Liver (tissue), 9 donors: ENCODE data around the gene VTCN1. TPM values are rescaled to one million over a fixed set of nuclear protein-coding genes. Genes with fewer than 3 reads are reported as not detected.

Experiments
- DNase-seq: peaks from one replicate; pipeline ENCODE4 v3.0.0-alpha.2; 2017; ENCODE audit warnings: low spot score
- H3K27ac ChIP-seq, 2 donors: one replicate each; pipeline ENCODE4 v1.7.0; 2013; ENCODE audit warnings: inconsistent platforms in 2 of 2, low read length in 2 of 2, control low read depth in 1 of 2, low read depth in 1 of 2, mild to moderate bottlenecking in 1 of 2
- H3K27me3 ChIP-seq, 4 donors: one replicate each; pipeline versions ENCODE4 v1.6.1 to v1.7.0; 2013; ENCODE audit warnings: low read length in 3 of 4, inconsistent platforms in 1 of 4, mild to moderate bottlenecking in 1 of 4, moderate library complexity in 1 of 4; ENCODE audit not compliant: control insufficient read depth in 4 of 4, insufficient read depth in 4 of 4
- H3K36me3 ChIP-seq, 4 donors: one replicate each; pipeline versions ENCODE4 v1.6.1 to v1.7.0; 2013; ENCODE audit warnings: low read length in 3 of 4, mild to moderate bottlenecking in 3 of 4, low read depth in 1 of 4, moderate library complexity in 1 of 4; ENCODE audit not compliant: control insufficient read depth in 4 of 4, insufficient read depth in 3 of 4
- H3K4me1 ChIP-seq, 4 donors: one replicate each; pipeline versions ENCODE4 v1.6.1 to v1.7.0; 2013; ENCODE audit warnings: low read length in 3 of 4, mild to moderate bottlenecking in 3 of 4, moderate library complexity in 1 of 4; ENCODE audit not compliant: control insufficient read depth in 4 of 4, insufficient read depth in 4 of 4
- H3K4me3 ChIP-seq, 3 donors: one replicate each; pipeline versions ENCODE4 v1.6.1 to v1.7.0; 2013; ENCODE audit warnings: low read length in 3 of 3, control low read depth in 1 of 3, low read depth in 1 of 3, mild to moderate bottlenecking in 1 of 3
- H3K9ac ChIP-seq, 2 donors: one replicate each; pipeline ENCODE4 v1.7.0; 2013; ENCODE audit warnings: low read length in 2 of 2, mild to moderate bottlenecking in 2 of 2, moderate library complexity in 2 of 2, control low read depth in 1 of 2, low read depth in 1 of 2
- H3K9me3 ChIP-seq, 4 donors: one replicate each; pipeline versions ENCODE4 v1.6.1 to v1.7.0; 2013; ENCODE audit warnings: low read length in 3 of 4; ENCODE audit not compliant: control insufficient read depth in 4 of 4
- CTCF ChIP-seq: fragments of 150-350 bp; IDR thresholded peaks from 2 replicates; pipeline ENCODE4 v1.5.1; 2017; ENCODE audit warnings: improper control_type of control experiment, low read depth, low read length; ENCODE audit not compliant: missing input control
- EGR1 ChIP-seq, 2 donors: IDR thresholded peaks; 2 replicates each; pipeline ENCODE4 v1.6.1; 2016 to 2018; ENCODE audit warnings: antibody characterized with exemption in 2 of 2, low read depth in 2 of 2
- FOXA1 ChIP-seq: IDR thresholded peaks from 2 replicates; pipeline ENCODE4 v1.6.1; 2016; ENCODE audit warnings: antibody characterized with exemption
- FOXA2 ChIP-seq: IDR thresholded peaks from 2 replicates; pipeline ENCODE4 v1.6.1; 2016; ENCODE audit warnings: antibody characterized with exemption
- GABPA ChIP-seq, 2 donors: IDR thresholded peaks in 1 of 2; conservative IDR thresholded peaks in 1 of 2; 2 replicates each; pipeline ENCODE4 v1.6.1; 2016; ENCODE audit warnings: antibody characterized with exemption in 2 of 2, mild to moderate bottlenecking in 1 of 2, moderate library complexity in 1 of 2
- HNF4A ChIP-seq, 2 donors: conservative IDR thresholded peaks; 2 replicates each; pipeline ENCODE4 v1.6.1; 2016; ENCODE audit warnings: antibody characterized with exemption in 2 of 2, mild to moderate bottlenecking in 2 of 2
- HNF4G ChIP-seq: IDR thresholded peaks from 2 replicates; pipeline ENCODE4 v1.6.1; 2016; ENCODE audit warnings: antibody characterized with exemption
- JUND ChIP-seq, 2 donors: IDR thresholded peaks; 2 replicates each; pipeline ENCODE4 v1.6.1; 2016; ENCODE audit warnings: antibody characterized with exemption in 2 of 2
- NR2F2 ChIP-seq: IDR thresholded peaks from 2 replicates; pipeline ENCODE4 v1.6.1; 2016; ENCODE audit warnings: antibody characterized with exemption
- RAD21 ChIP-seq, 2 donors: IDR thresholded peaks; 2 replicates each; pipeline ENCODE4 v1.6.1; 2016; ENCODE audit warnings: antibody characterized with exemption in 2 of 2, mild to moderate bottlenecking in 2 of 2
- REST ChIP-seq: IDR thresholded peaks from 2 replicates; pipeline ENCODE4 v1.6.1; 2016; ENCODE audit warnings: antibody characterized with exemption, mild to moderate bottlenecking
- RXRA ChIP-seq, 2 donors: IDR thresholded peaks; 2 replicates each; pipeline ENCODE4 v1.6.1; 2017 to 2018; ENCODE audit warnings: antibody characterized with exemption in 2 of 2, mild to moderate bottlenecking in 1 of 2
- SP1 ChIP-seq: IDR thresholded peaks from 2 replicates; pipeline ENCODE4 v1.6.1; 2018; ENCODE audit warnings: antibody characterized with exemption, mild to moderate bottlenecking
- TAF1 ChIP-seq: conservative IDR thresholded peaks from 2 replicates; pipeline ENCODE4 v1.6.1; 2016; ENCODE audit warnings: antibody characterized with exemption, mild to moderate bottlenecking
- YY1 ChIP-seq: IDR thresholded peaks from 2 replicates; pipeline ENCODE4 v1.6.1; 2016; ENCODE audit warnings: antibody characterized with exemption, mild to moderate bottlenecking
- ZBTB33 ChIP-seq: IDR thresholded peaks from 2 replicates; pipeline ENCODE4 v1.6.1; 2016; ENCODE audit warnings: antibody characterized with exemption
- WGBS: extraction: QIAGEN DNeasy Blood & Tissue Kit; methylation state at CpG from one replicate; pipeline ENCODE4 v1.1.7; 2013; 5-methylcytosine and 5-hydroxymethylcytosine counted together
- polyA plus RNA-seq, 2 donors: library from polyadenylated mRNA; stranded (reverse) in 1 of 2; unstranded in 1 of 2; fragments of 200-250 nt in 1 of 2; fragments of >200 nt in 1 of 2; fragmentation: Nextera tagmentation in 1 of 2; extraction: Ambion mirVana in 1 of 2; gene quantifications; one replicate each; pipeline versions ENCODE4 v1.2.1 to v1.2.3, GENCODE V29; 2013 to 2015
- total RNA-seq, 2 donors: library from RNA; depleted of rRNA; stranded (reverse); fragments of >200 nt; gene quantifications; one replicate each; pipeline ENCODE4 v1.2.3, GENCODE V29; 2014
- TF ChIP-seq, protein P1 (sequence below): IDR thresholded peaks from 2 replicates; pipeline ENCODE4 v1.6.1; 2016; ENCODE audit warnings: antibody characterized with exemption
- donor health status: healthy.
- donor health status: healthy.
- donor health status: healthy.
- donor health status: healthy.
- donor health status: healthy.

VTCN1 gene
- total and polyA plus RNA-seq, 4 donors = 0.28 to 1.0 (median 0.45) TPM

DNA sequence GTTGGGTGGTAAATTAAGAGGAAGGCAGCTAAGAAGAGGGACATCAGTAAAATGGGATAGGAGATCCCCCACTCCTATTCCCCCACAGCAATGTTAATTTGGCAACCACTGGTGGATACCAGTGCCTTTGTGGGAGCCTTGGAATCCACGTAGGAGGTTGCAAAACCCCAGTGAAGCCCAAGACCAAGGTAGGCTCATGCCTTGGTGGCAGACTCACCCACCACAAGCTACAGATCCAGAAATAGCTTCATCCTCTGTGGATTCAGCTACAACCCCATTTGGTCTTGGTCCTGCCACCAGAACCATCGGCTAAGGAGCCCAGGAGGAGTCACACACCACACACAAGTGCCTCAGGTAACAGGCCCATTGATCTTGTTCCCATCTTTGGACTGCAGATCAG, 21.0 kb downstream of the VTCN1 start:
- no peak for DNase-seq
- TF ChIP-seq RXRA (IDR thresholded peaks at IDR 0.05) (no peak), NR2F2 (no peak), ZBTB33 (no peak), RAD21 (IDR thresholded peaks at IDR 0.05) (no peak), YY1 (no peak), CTCF (no peak), HNF4G (no peak), FOXA2 (no peak), EGR1 (IDR thresholded peaks at IDR 0.05; ENCODE audit: low read depth in 2 of 2) (no peak), HNF4A (conservative IDR thresholded peaks at IDR 0.05) (no peak), JUND (IDR thresholded peaks at IDR 0.05) (no peak), SP1 (no peak), FOXA1 (no peak), GABPA (IDR thresholded peaks at IDR 0.05 in 1 of 2, conservative IDR thresholded peaks at IDR 0.05 in 1 of 2) (no peak)
- TF ChIP-seq, protein P1, sequence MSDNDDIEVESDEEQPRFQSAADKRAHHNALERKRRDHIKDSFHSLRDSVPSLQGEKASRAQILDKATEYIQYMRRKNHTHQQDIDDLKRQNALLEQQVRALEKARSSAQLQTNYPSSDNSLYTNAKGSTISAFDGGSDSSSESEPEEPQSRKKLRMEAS = no peak
- 90% methylated on average over 2 of the region's 2 CpGs for WGBS

GRCh38 chr1:117188816-117189437, 21.8 kb downstream of the VTCN1 start:
- H3K9ac ChIP-seq = no peak overlapping the region
- H3K9me3 ChIP-seq = no peaks in the 10 kb centered on the region
- no peak overlapping the region for H3K27ac ChIP-seq
- no peaks in the 10 kb centered on the region for H3K4me1 ChIP-seq
- H3K36me3 ChIP-seq = no peaks in the 10 kb centered on the region
- no peak for DNase-seq
- no peaks in the 10 kb centered on the region for H3K27me3 ChIP-seq
- H3K4me3 ChIP-seq = no peak overlapping the region
- no peak for TF ChIP-seq TAF1
- TF ChIP-seq CTCF = no peak
- no peak for TF ChIP-seq FOXA1
- no peak for TF ChIP-seq YY1
- TF ChIP-seq FOXA2 = no peak
- TF ChIP-seq SP1 = no peak
- TF ChIP-seq REST = no peak
- TF ChIP-seq HNF4A (conservative IDR thresholded peaks at IDR 0.05) = no peak
- TF ChIP-seq EGR1 (IDR thresholded peaks at IDR 0.05; ENCODE audit: low read depth in 2 of 2) = no peak
- 77% methylated on average over 8 of the region's 8 CpGs for WGBS

More for the DNA sequence above, 21.0 kb downstream of the VTCN1 start:
- Histone ChIP-seq H3K36me3 (no peaks in the 10 kb centered on the region), H3K27me3 (no peaks in the 10 kb centered on the region), H3K9ac (no peak overlapping the region), H3K27ac (no peak overlapping the region), H3K9me3 (no peaks in the 10 kb centered on the region), H3K4me1 (no peaks in the 10 kb centered on the region), H3K4me3 (no peak overlapping the region)
